Loucy (cell line): ENCODE data around the gene LAMP1.

ENCODE experiments used
- CTCF ChIP-seq: fragments of 200-600 bp; sonication (generic); conservative IDR thresholded peaks from 2 replicates; pipeline ENCODE4 v1.5.1; 2014; ENCODE audit warnings: mild to moderate bottlenecking, antibody characterized with exemption, low read length
- EZH2phosphoT487 ChIP-seq: fragments of 200-600 bp; IDR thresholded peaks from 2 replicates; pipeline ENCODE4 v1.6.1; 2018; ENCODE audit warnings: antibody characterized with exemption, mild to moderate bottlenecking, moderate library complexity, borderline replicate concordance

GRCh38 chr13:113293686-113294085, 3.4 kb upstream of the LAMP1 start:
- TF ChIP-seq CTCF, result no peak
- no peak for TF ChIP-seq EZH2phosphoT487
